H1 (cell line): ENCODE results near the gene PRDX5. TPM values are rescaled to one million over a fixed set of nuclear protein-coding genes. Genes with fewer than 3 reads are reported as not detected.

ENCODE experiments used
- CTCF ChIA-PET: fragments of 300-600 bp; sonication (Branson Sonifier 250); formaldehyde crosslinking; loops from one replicate; lab custom pipeline; 2021; ENCODE audit not compliant: partially characterized antibody; lab: Charles Lee
- POLR2A ChIA-PET: fragments of 300-600 bp; sonication (Branson Sonifier 250); formaldehyde crosslinking; loops from one replicate; lab custom pipeline; 2021; ENCODE audit warnings: inconsistent platforms; ENCODE audit not compliant: partially characterized antibody; lab: Charles Lee
- DNase-seq, 2 experiments: peaks; one replicate each; pipeline versions ENCODE4 v3.0.0 to v3.0.0-alpha.2; 2010 to 2022; ENCODE audit warnings: low spot score in 2 of 2, low read depth in 1 of 2, mixed read lengths in 1 of 2
- FAIRE-seq: peaks from 2 replicates; lab custom pipeline; 2011; peaks lifted over from hg19 to GRCh38; lab: Jason Lieb, UNC
- H2AFZ ChIP-seq: 2 replicates; pipeline ENCODE4 v1.8.1; 2012; ENCODE audit warnings: low read length, inconsistent platforms
- H2AK5ac ChIP-seq: 2 replicates; pipeline ENCODE4 v1.6.1; 2013; ENCODE audit warnings: low read depth, low read length
- H2BK120ac ChIP-seq: replicated peaks from 2 replicates; pipeline ENCODE3; 2013; ENCODE audit warnings: low read depth, low read length, inconsistent platforms
- H2BK12ac ChIP-seq: 2 replicates; pipeline ENCODE4 v1.6.1; 2013; ENCODE audit warnings: low read depth, low read length
- H2BK15ac ChIP-seq: 2 replicates; pipeline ENCODE4 v1.6.1; 2013; ENCODE audit warnings: low read length
- H2BK20ac ChIP-seq: 2 replicates; pipeline ENCODE4 v1.6.1; 2013; ENCODE audit warnings: low read length
- H2BK5ac ChIP-seq: 2 replicates; pipeline ENCODE4 v1.6.1; 2013; ENCODE audit warnings: low read depth, low read length
- H3K14ac ChIP-seq: 2 replicates; pipeline ENCODE4 v1.6.1; 2013; ENCODE audit warnings: inconsistent platforms; ENCODE audit not compliant: insufficient read length
- H3K18ac ChIP-seq: 2 replicates; pipeline ENCODE4 v1.6.1; 2013; ENCODE audit warnings: low read length; ENCODE audit errors: extremely low read depth
- H3K23ac ChIP-seq: 2 replicates; pipeline ENCODE4 v1.6.1; 2013; ENCODE audit warnings: inconsistent platforms; ENCODE audit not compliant: insufficient read length
- H3K23me2 ChIP-seq: 2 replicates; pipeline ENCODE4 v1.6.1; 2013; ENCODE audit warnings: low read depth, low read length
- H3K27ac ChIP-seq: 2 replicates; pipeline ENCODE4 v1.6.1; 2011; ENCODE audit warnings: low read depth, low read length, inconsistent platforms
- H3K27me3 ChIP-seq, 4 experiments: replicated peaks in 1 of 4; 1 replicate in 1 of 4; 2 replicates in 3 of 4; pipeline versions ENCODE4 v1.6.1 to v1.8.1; 2011 to 2013; ENCODE audit warnings: low read length in 3 of 4, mild to moderate bottlenecking in 3 of 4, inconsistent platforms in 2 of 4, mixed read lengths in 2 of 4, moderate library complexity in 1 of 4; ENCODE audit not compliant: control insufficient read depth in 3 of 4, insufficient read depth in 3 of 4; ENCODE audit errors: extremely low read depth in 1 of 4
- H3K36me3 ChIP-seq, 4 experiments: 2 replicates each; pipeline versions ENCODE4 v1.6.1 to v1.8.1; 2011 to 2013; ENCODE audit warnings: mild to moderate bottlenecking in 4 of 4, low read length in 3 of 4, moderate library complexity in 2 of 4, control low read depth in 1 of 4, inconsistent platforms in 1 of 4; ENCODE audit not compliant: insufficient read depth in 4 of 4, control insufficient read depth in 2 of 4
- H3K4ac ChIP-seq: replicated peaks from 2 replicates; pipeline ENCODE3; 2013; ENCODE audit warnings: low read length, low read depth, mixed read lengths, inconsistent platforms; ENCODE audit not compliant: insufficient read length
- H3K4me1 ChIP-seq, 4 experiments: replicated peaks in 1 of 4; 1 replicate in 1 of 4; 2 replicates in 3 of 4; pipeline versions ENCODE4 v1.6.1 to v1.8.1; 2011 to 2013; ENCODE audit warnings: low read length in 3 of 4, inconsistent platforms in 2 of 4, mixed read lengths in 1 of 4; ENCODE audit not compliant: insufficient read depth in 4 of 4, control insufficient read depth in 3 of 4
- H3K4me2 ChIP-seq, 2 experiments: 2 replicates each; pipeline versions ENCODE4 v1.6.1 to v1.8.1; 2011 to 2013; ENCODE audit warnings: low read depth in 2 of 2, low read length in 2 of 2, control low read depth in 1 of 2, inconsistent platforms in 1 of 2, mild to moderate bottlenecking in 1 of 2; ENCODE audit not compliant: insufficient read depth in 1 of 2
- H3K4me3 ChIP-seq, 4 experiments: fragments of 200-600, 300-600 bp in 1 of 4; sonication (generic), shearing (Covaris generic), sonication (Bioruptor Twin) in 1 of 4; 2 replicates each; pipeline versions ENCODE4 v1.5.1 to v1.8.1; 2011 to 2016; ENCODE audit warnings: low read length in 4 of 4, low read depth in 3 of 4, control low read depth in 2 of 4, inconsistent platforms in 2 of 4, mild to moderate bottlenecking in 2 of 4, mixed read lengths in 1 of 4, moderate library complexity in 1 of 4; ENCODE audit not compliant: insufficient read depth in 2 of 4; ENCODE audit errors: extremely low read depth in 1 of 4
- H3K56ac ChIP-seq: replicated peaks from 2 replicates; pipeline ENCODE3; 2013; ENCODE audit warnings: low read depth, mild to moderate bottlenecking, mixed read lengths, low read length, inconsistent platforms; ENCODE audit not compliant: insufficient read length
- H3K79me1 ChIP-seq: 2 replicates; pipeline ENCODE4 v1.6.1; 2013; ENCODE audit warnings: low read depth, low read length, control low read depth
- H3K79me2 ChIP-seq, 2 experiments: 2 replicates each; pipeline versions ENCODE4 v1.6.1 to v1.8.1; 2012 to 2013; ENCODE audit warnings: low read length in 2 of 2, mild to moderate bottlenecking in 2 of 2, inconsistent platforms in 1 of 2; ENCODE audit not compliant: insufficient read depth in 2 of 2, control insufficient read depth in 1 of 2
- H3K9ac ChIP-seq, 4 experiments: replicated peaks in 1 of 4; 1 replicate in 1 of 4; 2 replicates in 3 of 4; pipeline versions ENCODE4 v1.6.1 to v1.8.1; 2011 to 2013; ENCODE audit warnings: low read depth in 3 of 4, low read length in 3 of 4, control low read depth in 2 of 4, mild to moderate bottlenecking in 2 of 4, moderate library complexity in 2 of 4, inconsistent platforms in 1 of 4; ENCODE audit errors: extremely low read depth in 1 of 4
- H3K9me3 ChIP-seq, 2 experiments: 2 replicates each; pipeline versions ENCODE4 v1.6.1 to v1.8.1; 2012 to 2013; ENCODE audit warnings: mild to moderate bottlenecking in 2 of 2, moderate library complexity in 2 of 2, control low read depth in 1 of 2, inconsistent platforms in 1 of 2, low read depth in 1 of 2, low read length in 1 of 2, mixed read lengths in 1 of 2; ENCODE audit not compliant: insufficient read depth in 2 of 2
- H4K20me1 ChIP-seq, 2 experiments: replicated peaks in 1 of 2; 2 replicates each; pipeline versions ENCODE3 to v1.8.1; 2011 to 2013; ENCODE audit warnings: inconsistent platforms in 2 of 2, low read length in 2 of 2, mild to moderate bottlenecking in 1 of 2; ENCODE audit not compliant: insufficient read depth in 2 of 2, control insufficient read depth in 1 of 2
- H4K5ac ChIP-seq: 2 replicates; pipeline ENCODE4 v1.6.1; 2013; ENCODE audit warnings: low read length, low read depth, mixed read lengths, inconsistent platforms; ENCODE audit not compliant: insufficient read length
- H4K8ac ChIP-seq: 2 replicates; pipeline ENCODE4 v1.8.0; 2013; ENCODE audit warnings: mild to moderate bottlenecking, moderate library complexity, low read length, inconsistent platforms; ENCODE audit not compliant: insufficient read depth; ENCODE audit errors: extremely low read depth
- H4K91ac ChIP-seq: replicated peaks from 2 replicates; pipeline ENCODE3; 2013; ENCODE audit warnings: low read length, mixed read lengths, inconsistent platforms; ENCODE audit not compliant: insufficient read length
- ATF2 ChIP-seq: IDR thresholded peaks from 2 replicates; pipeline ENCODE4 v1.6.1; 2012; ENCODE audit warnings: low read length, inconsistent platforms
- CTBP2 ChIP-seq: IDR thresholded peaks from 2 replicates; pipeline ENCODE4 v1.7.0; 2011; ENCODE audit warnings: borderline replicate concordance, mild to moderate bottlenecking, moderate library complexity, mixed read lengths, low read length; ENCODE audit not compliant: insufficient read depth, insufficient read length
- GABPA ChIP-seq: IDR thresholded peaks from 2 replicates; pipeline ENCODE4 v1.6.1; 2011; ENCODE audit warnings: mild to moderate bottlenecking, low read length, moderate library complexity, borderline replicate concordance; ENCODE audit not compliant: insufficient read depth
- GTF2F1 ChIP-seq: IDR thresholded peaks from 2 replicates; pipeline ENCODE4 v1.6.1; 2012; ENCODE audit warnings: low read depth, low read length, improper control_type of control experiment, borderline replicate concordance
- KDM4A ChIP-seq: IDR thresholded peaks from one replicate; pipeline ENCODE4 v1.7.1; 2012; ENCODE audit warnings: low read depth, mild to moderate bottlenecking, moderate library complexity, low read length, inconsistent platforms; ENCODE audit not compliant: severe bottlenecking
- RFX5 ChIP-seq: IDR thresholded peaks from 2 replicates; pipeline ENCODE4 v1.6.1; 2011; ENCODE audit warnings: low read depth, low read length, improper control_type of control experiment, borderline replicate concordance
- RXRA ChIP-seq: IDR thresholded peaks from 2 replicates; pipeline ENCODE4 v1.6.1; 2011; ENCODE audit warnings: low read depth, mild to moderate bottlenecking, low read length, moderate library complexity; ENCODE audit not compliant: insufficient read depth
- SP2 ChIP-seq: IDR thresholded peaks from 2 replicates; pipeline ENCODE4 v1.6.1; 2012; ENCODE audit warnings: mild to moderate bottlenecking, low read length, inconsistent platforms
- SUZ12 ChIP-seq: fragments of 200-600 bp; sonication (generic); IDR thresholded peaks from 2 replicates; pipeline ENCODE4 v1.6.1; 2012; ENCODE audit warnings: mild to moderate bottlenecking, inconsistent platforms, low read length, moderate library complexity, mixed read lengths
- TAF7 ChIP-seq: optimal IDR thresholded peaks from 2 replicates; pipeline ENCODE3; 2011; ENCODE audit warnings: low read depth, mild to moderate bottlenecking, inconsistent platforms, low read length, moderate library complexity, borderline replicate concordance
- TBP ChIP-seq: IDR thresholded peaks from 2 replicates; pipeline ENCODE4 v1.6.1; 2011; ENCODE audit warnings: low read depth, low read length, improper control_type of control experiment
- TEAD4 ChIP-seq: IDR thresholded peaks from 2 replicates; pipeline ENCODE4 v1.6.1; 2012; ENCODE audit warnings: low read depth, low read length, inconsistent platforms, mixed read lengths
- WGBS, 2 experiments: shearing (Covaris generic) in 1 of 2; methylation state at CpG; one replicate each; pipeline versions ENCODE4 v1.1.6 to v1.1.7; 2013 to 2015; ENCODE audit warnings: low lambda C conversion rate in 2 of 2, mixed read lengths in 2 of 2, inconsistent platforms in 1 of 2, low coverage in 1 of 2, missing lambda C conversion rate in 1 of 2; ENCODE audit not compliant: insufficient replicate concordance in 2 of 2, insufficient coverage in 1 of 2, insufficient read length in 1 of 2; ENCODE audit errors: extremely low coverage in 1 of 2, missing lambda C conversion rate in 1 of 2; 5-methylcytosine and 5-hydroxymethylcytosine counted together
- polyA plus RNA-seq, 7 experiments: library from polyadenylated mRNA; depleted of rRNA in 3 of 7; stranded (reverse) in 5 of 7; unstranded in 2 of 7; fragments of >200 nt in 5 of 7; fragments of 200-250 nt in 2 of 7; gene quantifications; 1 replicate in 5 of 7; 2 replicates in 1 of 7; 4 replicates in 1 of 7; pipeline versions ENCODE4 v1.2.1 to v1.2.3, GENCODE V29; 2011 to 2013; ENCODE audit warnings: missing spikeins in 2 of 7, mixed read lengths in 2 of 7
- total RNA-seq: library from RNA; stranded (reverse); fragmentation: NEBNext Ultra II Directional; extraction: Animal tissue kit (Norgen Biotek cat#: 25700); gene quantifications from 2 replicates; pipeline ENCODE4 v1.2.1, GENCODE V29; 2021

PRDX5 gene
- total and polyA plus RNA-seq, 2 of the 8 experiments (the other 6 are each of a cell fraction or from before 2014, with no cell fraction given), result 201 to 582 TPM

- no peak overlapping the region for H2BK12ac ChIP-seq
- no peak overlapping the region for H3K56ac ChIP-seq
- H3K23ac ChIP-seq, result no peak overlapping the region
- no peaks in the 10 kb centered on the region for H3K79me2 ChIP-seq
- H2BK120ac ChIP-seq, result no peak overlapping the region
- no peak overlapping the region for H2AK5ac ChIP-seq
- H3K18ac ChIP-seq, result no peak overlapping the region
- no peak overlapping the region for H2BK15ac ChIP-seq
- H3K23me2 ChIP-seq, result peaks cover 2% of the 10 kb centered on the region; the same call in 1 of the 2 replicates
- no peak overlapping the region for H4K91ac ChIP-seq
- POLR2A ChIA-PET, result interaction anchor here (0.8 to 7.3 kb wide), 5 partner anchors 17 to 529 kb away, joined by 3 to 61 read pairs (median 4); partner anchors contain the start of genes PRDX5 and TRMT112
- H4K8ac ChIP-seq, result no peak overlapping the region
- H3K14ac ChIP-seq, result no peak overlapping the region
- no peak overlapping the region for H3K4ac ChIP-seq
- H3K27ac ChIP-seq, result no peak overlapping the region
- H4K5ac ChIP-seq, result no peak overlapping the region
- CTCF ChIA-PET, result interaction anchor here (0.7 to 37.6 kb wide), 5 partner anchors 11 to 115 kb away, joined by 3 to 614 read pairs (median 20); partner anchors contain the start of genes CATSPERZ, CCDC88B, ESRRA and PRDX5
- no peak overlapping the region for H2BK5ac ChIP-seq
- no peak overlapping the region for H3K9ac ChIP-seq
- H4K20me1 ChIP-seq, result peaks cover 0 to 2% of the 10 kb centered on the region in 2 experiments
- no peak for DNase-seq
- H3K4me2 ChIP-seq, result no peak overlapping the region
- H2BK20ac ChIP-seq, result no peak overlapping the region
- H3K79me1 ChIP-seq, result no peaks in the 10 kb centered on the region
- H3K9me3 ChIP-seq, result no peaks in the 10 kb centered on the region
- no peaks in the 10 kb centered on the region for H3K27me3 ChIP-seq
- H2AFZ ChIP-seq, result no peak overlapping the region
- no peak for FAIRE-seq
- no peak overlapping the region for H3K4me3 ChIP-seq
- 87% methylated on average over 8 of the region's 8 CpGs; no CpG with 5 or more reads in 1 of the 2 experiments for WGBS, 2 experiments
- H3K4me1 ChIP-seq, result peaks cover 0 to 9% (median 4%) of the 10 kb centered on the region in 4 experiments; a peak in 6 of 7 replicates
- H3K36me3 ChIP-seq, result no peaks in the 10 kb centered on the region
- no peak for TF ChIP-seq GABPA
- no peak for TF ChIP-seq SP2
- TF ChIP-seq ATF2, result no peak
- no peak for TF ChIP-seq GTF2F1
- no peak for TF ChIP-seq SUZ12
- TF ChIP-seq TBP, result no peak
- TF ChIP-seq KDM4A, result no peak
- no peak for TF ChIP-seq RXRA
- no peak for TF ChIP-seq TEAD4
- TF ChIP-seq CTBP2, result no peak
- no peak for TF ChIP-seq TAF7
- TF ChIP-seq RFX5, result no peak
These were observed 15.6 kb downstream of the PRDX5 start for GRCh38 chr11:64333556-64333955.
